GM19324 (cell line): Measurements from ENCODE around the gene MED12L.

Experiments used
- ATAC-seq: cut with Tn5 transposase; IDR thresholded peaks from one replicate; pipeline ENCODE4 v1.9.1; 2021; ENCODE audit warnings: mild to moderate bottlenecking, moderate library complexity; ENCODE audit not compliant: unreplicated experiment, low FRiP score

The MED12L gene

DNA sequence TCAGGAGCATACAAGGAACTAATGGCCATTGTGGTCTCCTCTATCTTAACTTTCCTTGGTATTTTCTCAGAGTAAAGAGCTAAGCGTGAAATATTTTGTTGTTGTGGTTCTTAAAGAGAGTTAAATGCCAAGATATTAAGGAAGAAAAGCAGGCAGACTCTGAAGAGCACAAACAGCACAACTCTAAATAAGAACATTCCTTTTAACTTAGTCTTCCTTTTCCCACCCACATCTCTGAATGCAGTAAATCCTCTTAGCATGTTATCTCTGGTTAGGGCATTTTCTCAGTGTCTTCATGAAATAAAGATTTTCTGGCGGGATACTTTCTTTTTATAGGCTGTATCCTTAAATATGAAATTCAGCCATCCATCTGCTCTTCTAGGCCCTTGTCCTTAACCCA, 229.7 kb downstream of the MED12L start:
- ATAC-seq = no peak

DNA sequence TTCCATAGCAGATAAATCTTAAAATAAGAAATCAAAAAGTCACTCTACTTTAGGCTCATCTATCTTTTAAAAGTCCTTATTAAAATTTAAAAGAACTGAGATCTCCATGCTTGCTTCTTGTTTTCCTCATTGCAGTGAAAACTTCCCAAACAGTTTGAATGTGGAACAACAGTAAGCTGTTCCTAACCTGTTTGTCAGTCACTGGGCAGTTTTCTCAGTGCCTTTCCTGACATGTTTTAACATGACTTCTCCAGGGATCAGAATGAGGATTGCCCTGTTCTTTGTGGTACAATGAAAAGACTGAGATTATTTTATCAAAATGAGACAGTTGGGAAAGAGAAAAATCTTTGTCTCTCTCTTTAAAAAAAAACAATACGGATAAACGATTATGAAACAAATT, 230.4 kb downstream of the MED12L start:
- ATAC-seq = no peak

DNA sequence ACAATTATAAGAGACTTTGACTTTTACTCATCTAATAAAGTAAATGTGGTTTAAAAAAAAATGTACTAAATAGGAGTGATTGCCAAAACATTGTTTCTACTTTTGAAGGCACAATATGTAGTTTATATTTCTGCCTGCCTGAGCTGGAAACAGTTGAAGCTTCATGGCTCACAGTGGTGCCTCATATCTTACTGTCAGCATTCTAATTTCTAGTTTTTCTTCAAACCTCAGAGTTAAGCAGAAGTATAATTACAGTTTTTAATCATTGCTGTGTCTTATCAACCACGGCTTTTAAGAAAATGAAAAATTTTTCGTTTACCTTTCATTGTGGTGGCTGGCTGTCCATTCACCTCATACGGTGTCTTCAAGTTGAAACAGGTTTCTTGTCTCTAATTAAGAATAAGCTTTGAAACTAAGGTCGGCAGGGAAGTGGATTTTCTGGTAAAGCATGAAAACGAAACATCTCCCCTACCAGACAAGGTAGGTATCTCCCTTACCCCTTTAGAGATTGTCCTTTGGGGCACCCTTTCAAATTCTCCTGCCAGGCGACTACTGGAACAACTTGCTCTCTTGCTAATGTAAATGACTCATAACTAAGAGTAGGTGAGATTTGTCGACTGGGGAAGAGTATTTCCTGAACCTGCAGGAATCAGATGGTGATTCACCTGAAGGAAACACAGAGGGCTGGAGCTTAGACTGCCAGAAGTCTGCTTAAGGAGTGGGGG, 231.0 kb downstream of the MED12L start, which contains the start of gene GPR87:
GPR87 (minus strand) TSS at position 554 of the 725 bp plus-strand sequence. CDS start 16,720 bp downstream, outside the sequence.
- no peak for ATAC-seq

DNA sequence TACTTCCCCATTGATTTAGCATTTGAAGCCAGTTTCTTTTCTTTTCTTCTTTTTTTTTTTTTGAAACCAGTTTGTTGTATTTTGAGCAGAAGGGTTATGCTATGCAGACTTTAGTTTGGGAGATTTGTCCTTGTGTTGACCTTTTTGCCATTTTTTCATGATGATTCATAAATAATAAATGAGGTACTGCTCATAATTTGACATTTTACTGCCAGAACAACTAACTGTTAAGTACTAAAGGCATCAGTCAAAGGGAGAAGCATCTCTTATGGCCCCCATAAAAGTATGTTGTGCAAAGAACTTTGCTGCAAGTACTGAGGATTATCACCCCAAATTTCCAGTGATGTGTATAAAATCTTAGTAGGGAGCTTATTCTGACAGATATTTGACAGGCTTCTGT, 232.8 kb downstream of the MED12L start:
- ATAC-seq = no peak

DNA sequence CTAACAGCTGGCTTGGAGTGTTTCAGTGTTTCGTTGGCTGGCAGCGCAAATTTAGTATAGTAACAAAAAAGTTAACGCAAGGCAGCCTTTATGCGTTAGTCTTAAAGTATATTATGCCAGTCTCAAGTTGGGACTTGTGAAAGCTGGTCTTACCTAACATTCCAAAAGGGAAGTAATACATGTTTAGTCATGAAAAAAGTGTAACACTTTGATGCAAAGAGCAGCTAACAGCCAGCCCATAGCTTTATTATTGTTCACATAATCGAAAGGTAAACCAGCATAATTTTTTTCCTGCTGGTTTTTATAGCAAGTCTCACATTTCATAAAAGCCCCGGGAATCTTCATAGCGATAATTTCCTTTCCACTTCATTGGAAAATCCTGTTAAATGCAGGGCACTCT, 233.5 kb downstream of the MED12L start:
- no peak for ATAC-seq

DNA sequence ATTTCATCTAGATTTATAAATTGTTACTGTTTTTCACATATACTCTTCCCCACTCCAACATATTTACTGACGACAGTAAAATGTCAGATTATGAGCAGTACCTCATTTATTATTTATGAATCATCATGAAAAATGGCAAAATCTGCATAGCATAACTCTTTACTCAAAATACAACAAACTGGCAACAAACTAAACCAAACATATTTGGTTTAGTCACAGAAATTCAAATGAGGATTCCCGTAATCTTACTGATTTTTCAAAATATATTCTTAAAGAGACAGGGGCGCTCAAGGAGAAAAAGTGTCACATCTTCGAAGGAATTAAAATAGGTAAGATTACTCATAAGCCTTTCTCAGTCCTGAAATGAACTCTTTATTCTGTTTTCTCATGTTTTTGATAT, 234.2 kb downstream of the MED12L start:
- ATAC-seq = no peak

DNA sequence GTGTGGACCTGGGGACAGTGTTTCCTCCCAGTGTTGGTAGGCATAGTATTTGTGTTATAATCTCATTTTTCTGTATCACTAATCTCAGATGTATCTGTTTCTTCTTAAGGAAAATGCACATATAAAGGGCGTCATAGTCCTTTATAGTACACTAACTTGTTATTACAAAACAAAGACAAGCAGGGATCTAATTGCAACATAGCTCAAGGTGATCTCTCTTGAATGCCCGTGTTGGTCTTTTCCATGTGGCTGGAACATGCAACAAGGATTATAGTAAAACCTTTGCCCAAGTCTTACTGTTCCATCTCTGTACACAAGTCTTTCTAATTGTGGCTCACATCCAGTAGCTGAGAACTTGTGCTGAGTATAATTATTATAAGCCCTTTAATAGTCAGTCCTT, 234.7 kb downstream of the MED12L start:
- no peak for ATAC-seq

DNA sequence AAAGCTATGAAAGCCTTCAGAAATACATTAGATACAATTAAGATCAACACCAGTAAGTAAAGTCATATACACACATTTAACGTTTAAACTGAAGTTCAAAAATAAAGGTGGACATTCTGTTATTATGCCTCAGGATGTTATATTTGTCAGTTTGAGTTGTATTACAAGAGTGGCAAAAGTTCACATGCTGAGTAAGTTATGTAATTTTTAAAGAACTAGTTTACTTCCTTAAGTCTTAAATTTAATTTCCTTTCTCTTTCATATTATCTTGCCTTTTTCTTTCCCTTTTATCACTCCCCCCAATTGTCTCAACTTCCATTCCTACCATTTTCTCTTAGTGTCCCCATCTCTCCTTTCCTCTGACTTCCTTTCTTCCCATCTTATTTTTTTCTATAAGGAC, 236.1 kb downstream of the MED12L start:
- no peak for ATAC-seq

DNA sequence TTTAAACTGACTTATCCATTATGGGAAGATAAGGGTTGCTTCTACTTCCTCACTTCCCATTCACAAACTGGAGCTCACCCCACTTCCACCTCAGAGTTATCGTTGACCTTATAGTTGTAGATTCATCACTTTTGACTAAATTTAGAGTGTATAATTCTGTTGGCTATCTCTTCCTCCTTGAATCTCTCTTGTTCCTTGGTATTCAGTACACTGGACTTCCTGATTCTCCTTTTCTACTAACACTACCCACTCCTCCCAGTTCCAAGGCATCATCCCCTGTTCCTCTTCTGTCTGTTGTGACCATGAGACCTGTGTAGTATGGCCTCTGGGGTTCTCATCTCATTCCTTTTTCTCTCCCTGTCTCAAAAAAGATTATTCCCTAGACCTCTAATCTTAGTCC, 237.0 kb downstream of the MED12L start:
- ATAC-seq = no peak

DNA sequence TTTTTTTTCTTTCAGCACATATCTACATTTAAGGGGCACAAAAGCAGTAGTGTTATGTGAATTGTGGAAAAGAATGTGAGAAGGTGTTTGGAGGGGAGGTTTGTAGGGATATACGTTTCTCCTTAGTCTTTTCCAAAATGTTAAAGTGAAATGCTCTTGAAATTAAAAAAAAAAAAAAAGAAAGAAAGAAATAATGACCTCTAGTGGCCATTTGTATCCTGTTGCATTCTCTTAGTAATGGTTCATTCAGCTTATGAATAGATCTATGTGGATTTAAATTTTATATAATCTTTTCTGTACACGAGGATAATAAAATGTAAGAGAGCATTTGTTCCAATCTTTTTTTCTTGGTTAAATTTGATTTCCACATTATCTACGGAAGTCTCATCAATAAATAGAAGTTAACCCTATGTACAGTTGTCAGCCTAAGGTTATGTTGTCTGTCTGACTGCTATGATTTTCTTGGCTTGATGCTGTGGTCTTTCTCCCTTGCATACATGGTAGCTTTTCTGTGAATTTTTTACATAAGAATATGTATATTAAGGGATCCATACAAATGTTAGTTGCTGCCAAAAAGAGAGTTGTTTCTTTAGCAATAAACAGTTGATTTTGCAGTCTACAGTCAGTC, 242.2 kb downstream of the MED12L start:
- ATAC-seq = no peak

DNA sequence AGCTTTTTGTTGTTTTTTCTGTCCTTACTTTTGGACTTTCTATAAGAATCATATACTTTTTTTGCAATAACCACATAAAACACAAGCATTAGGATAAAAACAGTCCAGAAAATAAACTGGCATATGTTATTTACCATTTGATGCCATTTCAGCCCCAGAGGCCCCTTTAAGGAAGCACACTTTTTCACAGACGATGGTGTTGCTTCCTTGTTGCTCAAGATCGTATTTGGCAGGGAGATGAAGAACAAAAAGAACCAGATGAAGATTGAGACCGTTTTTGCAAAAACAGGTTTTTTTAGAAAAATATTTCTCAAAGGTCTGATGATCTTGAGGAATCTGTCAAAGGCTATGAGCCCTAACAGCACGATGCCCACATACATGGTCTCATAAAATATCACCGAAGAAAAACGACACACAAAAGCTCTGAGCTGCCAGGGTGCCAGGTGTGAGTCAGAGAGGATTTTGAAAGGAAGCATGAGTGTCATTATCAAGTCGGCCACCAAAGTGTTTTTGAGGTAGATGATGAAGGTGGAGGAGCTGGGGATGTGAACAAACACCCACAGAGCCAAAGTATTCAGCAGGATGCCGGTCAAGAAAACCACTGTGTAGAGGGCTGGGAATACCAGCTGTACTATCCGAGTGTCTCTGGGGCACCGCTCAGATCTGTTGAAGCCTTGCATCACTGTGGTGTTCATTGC, 243.0 kb downstream of the MED12L start:
- ATAC-seq = no peak

DNA sequence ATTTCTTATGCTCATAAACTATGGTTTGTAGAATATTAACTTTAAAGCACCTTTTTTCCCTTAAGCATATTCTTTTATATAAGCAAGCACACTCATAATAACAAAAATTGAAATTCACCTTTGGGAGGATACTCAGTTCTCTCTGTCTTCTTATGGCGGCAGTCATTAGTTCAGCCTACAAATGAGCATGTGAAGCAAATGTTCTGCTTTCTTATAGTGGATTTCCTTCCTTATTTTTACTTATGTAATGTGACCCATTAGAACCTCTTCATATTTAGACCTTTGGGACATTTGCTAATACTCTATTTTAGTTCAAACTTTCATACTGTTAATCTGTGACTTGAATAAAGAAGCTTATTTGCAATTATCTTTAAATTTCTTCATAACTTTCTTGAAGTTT, 243.9 kb downstream of the MED12L start, which contains the start of gene P2RY13:
P2RY13 (minus strand) TSS at position 187 of the 400 bp plus-strand sequence; CDS start at position 166, 21 bp downstream.
- no peak for ATAC-seq

DNA sequence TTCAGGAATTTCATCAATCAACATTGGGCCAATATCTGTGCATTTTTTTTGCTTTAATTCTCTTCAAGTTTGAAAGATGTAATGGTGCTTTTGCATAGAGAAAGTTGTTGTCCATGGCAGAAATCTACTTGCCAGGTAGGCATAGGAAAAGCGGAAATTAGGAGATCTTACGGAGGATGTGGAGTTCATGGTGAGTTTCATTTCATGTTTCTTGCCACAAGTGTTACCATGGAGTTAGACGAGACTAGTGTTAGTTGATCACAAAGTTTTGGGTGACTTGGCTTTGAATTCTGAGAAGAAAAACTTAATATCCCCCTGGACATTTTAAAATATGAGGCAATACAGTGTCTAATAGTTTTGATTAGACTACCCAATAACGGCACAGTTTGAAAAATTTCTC, 244.9 kb downstream of the MED12L start:
- no peak for ATAC-seq

DNA sequence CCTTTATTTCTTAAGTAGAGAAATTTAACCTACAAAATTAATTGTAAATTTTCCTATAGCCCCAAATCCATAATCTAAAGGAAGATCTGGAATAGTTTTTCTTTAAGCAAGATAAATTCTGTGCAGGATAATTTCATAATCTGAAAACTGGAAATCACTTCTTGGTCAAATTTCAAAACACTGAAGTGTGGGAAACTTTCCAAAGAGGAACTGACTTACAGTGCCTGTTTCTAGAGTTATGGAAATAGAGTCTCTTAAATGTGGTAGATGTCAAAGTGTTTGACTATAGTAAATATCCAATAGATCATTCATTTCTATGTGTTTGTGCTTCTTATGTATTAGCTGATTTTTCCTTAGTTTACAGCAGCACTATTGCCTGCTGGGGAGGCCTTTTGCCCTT, 245.4 kb downstream of the MED12L start:
- no peak for ATAC-seq

DNA sequence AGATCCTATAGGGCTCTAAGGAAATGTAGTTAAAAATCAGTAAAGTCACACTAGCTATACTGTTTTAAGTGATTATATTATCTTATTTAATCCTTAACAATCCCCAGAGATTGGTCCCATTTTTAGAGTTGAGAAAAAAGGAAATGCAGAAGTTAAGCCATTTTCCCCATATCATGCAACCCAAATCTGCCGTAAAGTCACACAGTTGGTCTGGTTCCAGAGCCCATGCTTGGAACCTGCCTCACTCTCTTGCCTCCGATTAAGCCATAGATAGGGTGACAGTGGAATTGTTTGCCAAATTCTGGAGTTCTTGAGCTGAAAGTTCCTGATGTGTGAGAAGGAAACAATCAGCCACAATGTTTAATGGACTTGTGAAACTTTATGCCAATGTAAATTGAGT, 246.2 kb downstream of the MED12L start:
- no peak for ATAC-seq

DNA sequence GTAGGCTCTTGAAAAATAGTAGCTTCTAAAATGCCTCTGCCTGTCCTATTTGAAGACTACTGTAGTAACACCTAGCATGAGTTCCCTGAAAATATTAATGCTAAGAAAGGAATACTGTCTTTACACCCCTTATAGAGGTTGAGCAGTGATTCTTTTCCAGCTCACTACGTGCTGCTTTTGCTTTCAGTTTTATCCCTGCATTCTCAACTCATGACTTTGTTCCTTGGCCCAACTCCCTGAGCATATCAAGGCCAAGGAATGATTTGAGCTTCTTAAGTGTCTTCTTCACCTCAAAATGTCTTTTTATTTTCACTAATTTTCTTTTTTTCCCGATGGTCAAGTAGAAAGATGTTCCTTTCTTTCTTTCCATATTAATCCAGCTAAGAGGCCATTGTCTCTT, 260.4 kb downstream of the MED12L start:
- no peak for ATAC-seq

DNA sequence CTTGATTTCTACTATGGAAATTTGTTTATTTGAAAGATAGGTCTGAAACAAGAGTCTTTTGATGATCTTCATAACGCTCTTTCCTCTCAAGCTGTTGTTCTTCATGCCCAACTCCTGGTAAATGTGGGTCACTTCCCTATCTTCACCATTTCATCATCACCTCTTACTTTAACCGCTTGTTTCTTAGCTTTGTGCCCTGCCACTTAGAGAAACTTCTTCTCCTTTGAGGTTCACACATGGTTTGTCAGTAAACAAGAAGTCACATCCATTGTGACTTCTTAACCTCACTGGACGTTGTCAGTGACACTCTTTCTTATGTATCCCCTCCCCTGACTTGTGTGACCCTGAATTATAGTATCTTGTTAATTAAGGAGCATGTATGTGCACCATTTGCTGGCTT, 260.8 kb downstream of the MED12L start:
- no peak for ATAC-seq

DNA sequence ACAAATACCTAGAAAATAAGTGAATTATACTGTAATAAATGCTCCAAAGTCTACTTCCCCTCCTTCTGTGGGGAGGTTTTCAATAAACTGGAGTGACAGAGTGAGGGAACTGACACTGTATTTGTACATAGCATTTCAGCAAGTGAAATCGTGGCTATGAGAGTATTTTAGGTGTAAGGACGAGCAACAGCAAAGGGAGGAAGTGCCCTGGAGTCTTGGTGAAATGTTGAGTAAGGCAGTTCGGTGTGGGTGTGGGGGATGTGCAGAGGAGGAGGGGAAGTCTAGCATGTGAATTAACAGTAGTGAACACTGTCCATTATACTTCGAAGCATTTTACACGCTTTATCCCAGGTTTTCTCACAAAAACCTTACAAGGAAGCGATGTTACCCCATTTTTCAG, 262.0 kb downstream of the MED12L start:
- no peak for ATAC-seq

DNA sequence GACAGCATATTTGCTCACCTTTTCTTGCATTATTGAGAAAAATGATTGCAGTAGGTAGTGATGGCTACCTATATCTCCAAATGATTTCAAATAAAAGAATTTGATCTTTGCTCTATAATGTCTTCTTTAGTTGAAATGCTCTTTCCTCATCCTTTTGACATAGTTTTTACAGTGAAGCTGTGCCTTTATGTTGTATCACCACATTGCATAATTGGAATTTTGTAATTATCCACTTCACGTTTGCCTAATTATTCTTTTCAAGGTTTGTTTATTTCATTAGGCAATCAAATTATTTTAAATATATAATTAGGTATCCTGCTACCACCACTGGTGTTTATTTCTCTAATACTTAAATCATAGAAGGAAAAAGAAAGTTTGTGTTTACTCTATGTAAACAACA, 265.2 kb downstream of the MED12L start:
- no peak for ATAC-seq

DNA sequence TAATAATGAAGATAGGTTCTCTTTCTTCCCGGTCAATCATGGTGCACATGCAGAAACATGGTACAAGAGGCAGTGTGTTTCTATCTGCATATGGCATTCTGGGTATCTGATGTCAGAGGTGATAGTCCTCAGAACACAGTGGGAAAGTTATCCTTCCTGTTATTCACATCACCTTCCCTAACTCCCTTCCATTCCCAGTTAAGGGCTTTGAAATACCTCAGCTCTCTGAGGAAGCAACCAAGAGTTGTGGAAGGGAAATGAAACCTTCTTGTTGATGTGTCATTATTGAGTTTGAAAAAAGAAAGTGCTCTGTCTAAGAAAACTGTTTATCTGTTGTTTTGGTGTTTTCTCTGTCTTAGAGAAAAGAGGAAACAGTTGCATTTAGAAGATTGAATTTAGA, 265.8 kb downstream of the MED12L start:
- ATAC-seq = peak; percentile 85

DNA sequence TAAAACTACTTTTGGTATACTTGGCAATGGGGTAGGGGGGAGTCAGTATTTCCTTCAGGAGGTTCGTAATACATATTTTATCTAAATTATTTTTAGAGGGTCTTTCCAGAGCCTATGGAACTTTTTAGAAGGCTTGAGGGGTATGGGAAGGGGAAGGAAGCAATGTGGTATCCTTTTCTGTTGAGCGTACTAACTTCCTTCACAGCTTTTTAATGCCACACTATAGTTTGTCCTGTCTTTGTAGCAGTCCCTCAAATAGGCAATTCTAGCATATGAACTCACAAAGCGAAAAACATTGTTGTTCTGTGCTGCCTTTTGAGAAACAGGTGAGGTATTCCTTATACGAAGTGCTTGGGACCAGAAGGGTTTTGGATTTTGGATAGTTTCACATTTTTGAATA, 266.2 kb downstream of the MED12L start:
- ATAC-seq = peak; percentile 13
